ENCODE results near the gene IL24. TPM values are rescaled to one million over a fixed set of nuclear protein-coding genes. Genes with fewer than 3 reads are reported as not detected.

Gene IL24
- polyA plus RNA-seq, 1 of the 3 experiments (the other 2 are of a cell fraction) = 0.03 TPM

GRCh38 chr1:206898915-206899431, 1.7 kb downstream of the IL24 start:
- ChIA-PET CTCF (interaction anchor here (1.4 to 2.5 kb wide), 3 partner anchors 9 to 14 kb away, joined by 5 to 10 read pairs (median 9); no protein-coding TSS in a partner anchor), POLR2A (no interaction called here)
- Histone ChIP-seq H3K9me2 (no peaks in the 10 kb centered on the region), H2AFZ (ENCODE audit: low read depth) (no peak overlapping the region; the same call in 1 of the 2 replicates), H3K79me2 (ENCODE audit: insufficient read depth) (no peaks in the 10 kb centered on the region), H3K9ac (no peak overlapping the region), H3K9me3 (no peaks in the 10 kb centered on the region), H3K4me1 (ENCODE audit: control insufficient read depth in 1 of 2, insufficient read depth in 2 of 2, low read depth in 1 of 2, low read length in 1 of 2) (no peaks in the 10 kb centered on the region), H3K27ac (ENCODE audit: low read depth in 2 of 2, low read length in 1 of 2) (no peak overlapping the region), H3K4me3 (ENCODE audit: low read depth in 2 of 2, low read length in 1 of 2) (no peak overlapping the region), H3K4me2 (peak overlapping the region; percentile 32; the same call in 1 of the 2 replicates), H3F3A (replicated peaks; ENCODE audit: insufficient read depth) (no peaks in the 10 kb centered on the region), H3K27me3 (ENCODE audit: insufficient read depth) (no peaks in the 10 kb centered on the region), H3K36me3 (replicated peaks in 1 of 2; ENCODE audit: control insufficient read depth in 1 of 2, insufficient read depth in 2 of 2, low read length in 1 of 2) (no peaks in the 10 kb centered on the region), H4K20me1 (ENCODE audit: insufficient read depth) (no peaks in the 10 kb centered on the region)
- no peak for TF ChIP-seq RAD21 (IDR thresholded peaks at IDR 0.05; ENCODE audit: low read length)
- no peak for TF ChIP-seq POLR2AphosphoS5 (IDR thresholded peaks at IDR 0.05; ENCODE audit: low read depth, low read length)
- no peak for TF ChIP-seq MXI1 (IDR thresholded peaks at IDR 0.05; ENCODE audit: low read depth, low read length)
- TF ChIP-seq ZBTB33 (IDR thresholded peaks at IDR 0.05; ENCODE audit: borderline replicate concordance, low read depth) = no peak
- TF ChIP-seq SIN3A (IDR thresholded peaks at IDR 0.05; ENCODE audit: borderline replicate concordance, low read depth, low read length) = no peak
- TF ChIP-seq GABPA (IDR thresholded peaks at IDR 0.05; ENCODE audit: low read depth) = no peak
- TF ChIP-seq NRF1 (IDR thresholded peaks at IDR 0.05; ENCODE audit: low read depth, low read length) = no peak
- TF ChIP-seq USF2 (IDR thresholded peaks at IDR 0.05; ENCODE audit: borderline replicate concordance, low read depth, low read length) = no peak
- no peak for TF ChIP-seq TEAD4 (IDR thresholded peaks at IDR 0.05; ENCODE audit: borderline replicate concordance, insufficient read depth)
- TF ChIP-seq, protein P1, sequence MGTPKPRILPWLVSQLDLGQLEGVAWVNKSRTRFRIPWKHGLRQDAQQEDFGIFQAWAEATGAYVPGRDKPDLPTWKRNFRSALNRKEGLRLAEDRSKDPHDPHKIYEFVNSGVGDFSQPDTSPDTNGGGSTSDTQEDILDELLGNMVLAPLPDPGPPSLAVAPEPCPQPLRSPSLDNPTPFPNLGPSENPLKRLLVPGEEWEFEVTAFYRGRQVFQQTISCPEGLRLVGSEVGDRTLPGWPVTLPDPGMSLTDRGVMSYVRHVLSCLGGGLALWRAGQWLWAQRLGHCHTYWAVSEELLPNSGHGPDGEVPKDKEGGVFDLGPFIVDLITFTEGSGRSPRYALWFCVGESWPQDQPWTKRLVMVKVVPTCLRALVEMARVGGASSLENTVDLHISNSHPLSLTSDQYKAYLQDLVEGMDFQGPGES (IDR thresholded peaks at IDR 0.05; ENCODE audit: low read depth, low read length) = no peak
- no peak for TF ChIP-seq FOXM1 (IDR thresholded peaks at IDR 0.05; ENCODE audit: low read depth)
- no peak for TF ChIP-seq MEF2A (IDR thresholded peaks at IDR 0.05; ENCODE audit: borderline replicate concordance, low read depth)
- no peak for TF ChIP-seq CHD2 (IDR thresholded peaks at IDR 0.05; ENCODE audit: low read length, partially characterized antibody)
- TF ChIP-seq JUND (IDR thresholded peaks at IDR 0.05) = no peak
- TF ChIP-seq SMC3 (IDR thresholded peaks at IDR 0.05; ENCODE audit: low read depth, low read length) = no peak
- DNase-seq = no peak
- WGBS (ENCODE audit: low lambda C conversion rate) = 82% methylated on average over 10 of the region's 13 CpGs

All from SK-N-SH (cell line).